Measurements from ENCODE around the gene UNKL.

UNKL gene

DNA sequence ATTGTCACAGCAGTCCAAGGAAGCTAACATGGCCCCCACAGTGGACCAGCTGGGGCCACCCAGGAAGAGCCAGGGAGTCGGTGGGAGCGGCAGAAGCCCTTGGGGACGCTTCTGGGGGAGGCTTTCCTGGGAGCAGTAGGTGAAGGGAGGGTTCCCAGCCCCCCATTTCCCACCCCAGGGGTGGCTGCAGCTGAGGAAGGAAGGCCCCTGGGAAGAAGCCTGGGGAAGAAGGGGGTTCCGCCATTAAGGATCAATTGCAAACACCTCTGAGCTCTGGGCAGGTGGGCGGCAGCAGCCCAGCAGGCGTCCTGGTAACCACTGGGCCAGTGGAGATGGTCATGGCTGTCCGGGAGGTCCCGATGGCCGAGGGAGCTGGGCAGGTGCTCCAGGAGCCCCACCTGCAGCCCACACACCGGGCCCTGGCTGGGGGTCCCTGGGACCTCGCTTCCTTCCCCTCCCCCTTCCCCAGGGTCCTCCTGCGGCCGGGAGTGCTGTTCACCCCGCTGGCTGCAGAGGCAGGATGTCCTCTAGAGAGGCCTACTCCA lies 15.8 kb upstream of the UNKL start:
- DNase-seq: no peak

DNA sequence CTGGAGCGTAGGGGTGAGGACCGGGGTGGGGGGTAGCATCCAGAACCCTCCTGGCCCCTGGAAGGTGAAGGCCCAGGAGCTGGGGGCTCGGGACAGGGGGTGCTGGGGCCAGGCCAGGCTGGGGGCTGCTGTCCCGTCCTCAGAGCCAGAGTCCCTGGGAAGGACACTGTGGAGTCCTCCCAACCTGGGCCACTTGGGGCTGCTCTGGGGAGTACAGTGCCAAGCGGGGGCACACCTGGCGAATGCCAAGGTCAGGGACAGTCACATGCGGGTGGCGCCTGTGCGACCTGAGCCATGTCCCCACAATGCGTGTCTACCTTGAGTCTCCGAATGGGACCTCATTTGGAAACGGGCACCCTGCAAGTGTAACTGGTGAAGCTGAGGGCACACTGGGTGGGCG lies 15.1 kb upstream of the UNKL start:
- DNase-seq: no peak

DNA sequence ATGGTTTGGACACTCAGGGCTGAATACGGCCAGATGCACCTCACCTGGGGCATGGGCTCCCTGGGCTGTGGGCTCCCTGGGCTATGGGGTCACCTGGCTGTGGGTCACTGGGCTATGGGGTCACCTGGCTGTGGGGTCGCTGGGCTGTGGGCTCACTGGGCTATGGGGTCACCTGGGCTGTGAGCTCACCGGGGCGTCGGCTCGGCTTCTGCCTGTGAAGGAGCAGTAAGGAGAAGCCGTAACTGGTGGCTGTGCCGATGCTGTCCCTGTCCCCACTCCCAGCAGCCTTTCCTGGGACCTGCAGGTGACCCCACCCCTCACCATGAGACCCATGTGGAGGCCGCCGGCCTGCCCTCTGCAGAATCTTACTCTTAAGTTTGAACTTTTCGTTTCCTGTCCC lies 14.5 kb upstream of the UNKL start:
- no peak for DNase-seq

DNA sequence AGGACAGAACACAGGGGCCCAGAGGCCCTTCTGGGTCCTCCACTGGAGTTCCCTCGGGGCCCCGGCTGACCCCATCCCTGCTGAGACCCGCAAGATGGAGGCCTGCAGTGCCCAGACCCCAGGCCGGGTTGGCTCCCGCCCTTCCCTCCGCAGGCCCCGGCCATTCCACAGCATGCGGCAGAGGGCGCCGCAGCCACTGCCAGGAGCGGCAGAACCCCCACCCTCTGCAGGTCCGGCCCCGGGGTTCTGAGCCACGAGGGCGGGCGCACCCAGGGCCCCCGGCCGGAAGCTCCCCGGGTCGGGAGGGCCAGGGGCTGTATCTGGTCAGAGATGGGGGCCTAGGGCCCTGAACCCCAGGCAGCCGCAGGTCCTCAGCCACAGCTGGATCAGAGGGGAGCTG lies 14.0 kb upstream of the UNKL start:
- peak; percentile 43 for DNase-seq

DNA sequence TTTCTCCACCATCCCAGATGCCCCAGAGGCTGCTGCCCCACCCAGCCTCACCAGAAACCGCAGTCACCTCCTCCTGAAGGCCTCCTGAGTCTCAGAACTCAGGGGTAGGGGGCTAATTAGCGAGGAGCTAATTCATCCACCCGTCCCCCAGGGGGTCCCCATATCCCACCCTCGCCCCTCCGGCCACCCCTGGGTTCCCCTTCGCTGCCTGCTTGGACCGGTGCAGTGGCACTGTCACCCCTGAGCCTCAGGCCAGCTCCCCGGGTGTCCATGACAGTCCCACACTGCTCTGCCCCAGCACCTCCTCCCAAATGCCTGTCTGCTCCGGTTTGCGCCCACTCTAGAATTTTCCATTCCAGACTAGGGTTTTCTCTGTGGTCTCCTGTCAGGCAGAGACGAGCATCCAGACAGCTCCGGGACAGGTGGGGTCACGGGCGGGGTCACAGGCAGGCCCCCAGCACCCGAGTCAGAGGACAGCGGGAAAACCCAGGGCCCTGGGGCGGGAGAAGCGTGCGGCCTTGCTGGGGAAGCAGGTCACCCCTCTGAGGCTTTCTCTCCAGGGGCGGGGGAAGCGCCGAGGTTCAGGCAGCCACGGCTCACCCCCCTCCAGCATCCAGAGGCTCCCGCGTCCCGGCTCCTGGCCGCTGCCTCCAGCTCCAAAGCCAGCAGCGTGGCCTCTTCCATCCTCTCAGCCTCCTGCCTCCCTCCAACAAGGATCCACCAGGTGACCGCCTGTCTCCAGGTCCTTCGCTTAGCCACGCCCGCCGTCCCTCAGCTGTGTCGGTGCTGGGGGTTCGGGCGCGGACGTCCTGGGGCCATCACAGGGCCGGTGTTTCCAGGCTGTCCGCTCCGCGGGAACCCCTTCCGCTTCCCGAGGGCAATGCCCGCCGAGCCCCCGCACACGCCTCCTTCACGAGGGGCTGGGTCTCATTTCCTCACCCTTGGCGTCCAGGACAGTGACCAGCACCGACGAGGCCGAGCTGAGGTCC lies 13.3 kb upstream of the UNKL start:
- no peak for DNase-seq

DNA sequence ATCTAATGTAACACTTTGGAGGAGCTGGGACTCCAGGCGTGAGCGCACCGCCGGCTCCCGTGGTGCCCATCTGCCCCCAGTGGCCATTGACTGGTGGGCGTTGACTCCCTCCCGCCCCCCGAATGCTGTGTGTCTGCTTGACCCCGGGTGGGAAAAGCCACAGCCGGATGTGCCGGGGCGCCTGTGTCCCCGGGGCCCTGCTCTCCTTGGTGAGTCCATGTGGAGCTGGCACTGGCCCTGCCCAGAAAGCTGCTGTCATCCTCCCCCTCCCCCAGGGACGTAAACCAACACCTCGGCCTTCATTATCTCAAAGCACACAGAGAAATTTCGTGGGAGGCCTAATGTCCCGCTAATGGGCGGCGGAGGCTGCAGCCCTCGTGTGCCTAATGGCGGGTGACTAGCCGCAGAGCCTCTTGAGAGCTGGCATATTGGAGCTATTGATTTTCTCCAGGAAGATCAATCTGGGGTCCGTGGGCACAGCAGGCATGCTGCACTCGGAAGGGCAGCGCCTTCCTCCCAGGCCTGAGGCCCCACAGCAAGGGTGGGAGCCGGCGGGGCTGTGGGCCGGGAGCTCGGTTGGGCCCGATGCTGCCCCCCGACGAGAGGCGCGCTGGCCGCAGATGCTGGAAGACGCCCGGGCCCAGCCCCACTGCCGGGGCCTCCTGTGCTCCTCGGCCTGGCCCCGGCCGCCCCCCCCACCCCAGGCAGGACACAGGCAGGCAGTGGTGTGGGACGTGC lies 12.4 kb upstream of the UNKL start:
- no peak for DNase-seq

DNA sequence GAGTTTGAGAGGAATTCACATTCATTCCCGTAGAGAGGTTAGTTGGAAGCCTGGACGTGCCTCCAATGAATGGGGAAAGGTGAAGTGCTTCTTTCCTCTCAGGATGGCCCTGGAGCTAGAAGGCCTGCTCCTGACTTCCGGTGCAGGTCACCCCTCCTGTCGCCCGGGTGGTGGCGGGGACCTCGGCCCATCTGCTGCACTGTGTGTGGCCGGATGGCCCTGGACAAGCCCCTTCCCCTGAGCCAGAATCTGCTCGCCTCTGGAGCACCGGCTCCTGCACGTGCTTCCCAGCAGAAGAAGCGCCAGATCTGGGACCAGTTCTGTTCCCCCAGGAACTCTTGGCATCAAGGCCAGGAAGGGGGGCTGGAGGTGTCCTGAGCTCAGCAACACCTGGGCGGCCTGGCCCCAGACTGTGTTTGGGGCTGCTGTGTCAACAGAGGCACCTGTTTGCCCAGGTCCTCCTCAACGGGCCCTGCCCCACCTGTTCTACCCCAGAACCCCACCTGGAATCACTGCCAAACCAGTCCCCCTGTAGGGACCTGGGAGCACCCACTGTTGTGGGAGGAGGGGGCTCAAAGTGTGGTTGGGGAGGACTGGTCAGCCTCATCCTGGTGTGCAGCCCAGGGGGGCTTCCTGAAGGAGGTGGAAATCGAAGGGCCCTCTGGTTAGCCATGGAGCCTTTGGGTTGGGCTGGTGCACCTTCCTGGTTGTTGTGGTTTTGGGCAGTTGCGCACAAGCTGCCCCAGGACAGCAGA lies 11.3 kb upstream of the UNKL start:
- no peak for DNase-seq

DNA sequence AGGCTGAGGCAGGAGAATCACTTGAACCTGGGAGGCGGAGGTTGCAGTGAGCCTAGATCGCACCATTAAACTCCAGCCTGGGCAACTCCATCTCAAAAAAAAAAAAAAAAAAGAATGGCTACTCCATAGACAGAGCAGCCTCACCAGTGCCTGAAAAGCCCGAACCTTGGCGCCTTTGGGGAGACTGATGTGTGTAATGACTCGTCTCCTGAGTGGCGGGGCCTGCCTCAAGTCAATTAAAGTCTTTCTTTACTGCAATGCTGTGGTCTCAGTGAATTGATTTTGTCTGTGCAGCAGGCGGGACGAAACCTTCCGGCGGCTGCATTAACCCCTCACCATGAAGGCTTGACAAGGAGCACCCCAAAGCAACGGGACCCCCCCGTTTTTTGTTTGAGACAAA lies 9.5 kb upstream of the UNKL start:
- no peak for DNase-seq

DNA sequence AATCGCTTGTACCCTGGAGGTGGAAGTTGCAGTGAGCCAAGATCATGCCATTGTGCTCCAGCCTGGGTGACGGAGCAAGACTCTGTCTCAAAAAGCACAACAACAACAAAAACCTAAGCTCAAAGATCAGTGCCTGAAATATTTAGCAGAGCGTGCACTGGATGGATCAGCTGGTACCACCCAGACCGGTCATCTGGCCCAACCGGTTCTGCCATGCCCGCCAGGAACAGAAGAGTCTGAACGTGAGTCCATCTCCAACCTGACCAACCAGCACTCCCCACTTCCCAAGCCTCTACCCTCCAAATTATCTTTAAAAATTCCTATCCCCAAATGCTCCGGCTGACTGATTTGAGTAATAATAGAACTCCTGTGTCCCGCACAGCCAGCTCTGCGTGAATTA lies 7.6 kb upstream of the UNKL start:
- no peak for DNase-seq

DNA sequence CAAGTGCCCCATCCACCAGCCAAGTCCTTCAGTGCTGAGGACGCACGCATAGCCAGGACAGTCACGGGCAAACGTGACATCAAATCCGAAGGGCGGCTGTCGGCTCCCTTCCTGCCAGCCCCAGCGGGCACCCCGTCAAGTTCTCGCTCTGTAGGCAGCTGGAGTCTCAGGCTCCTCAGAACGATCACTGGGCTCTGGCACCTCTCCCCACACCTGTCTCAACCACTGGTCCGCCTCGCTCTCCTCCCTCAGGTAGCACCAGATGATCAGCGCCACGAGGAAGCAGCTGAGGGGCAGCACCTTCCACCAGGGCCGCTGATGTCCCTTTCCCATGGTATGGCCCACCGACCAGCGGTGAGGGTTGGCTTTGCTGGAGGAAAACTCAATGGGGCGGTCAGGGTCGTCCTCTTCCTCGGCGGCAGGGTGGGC lies 5.6 kb upstream of the UNKL start:
- no peak for DNase-seq

DNA sequence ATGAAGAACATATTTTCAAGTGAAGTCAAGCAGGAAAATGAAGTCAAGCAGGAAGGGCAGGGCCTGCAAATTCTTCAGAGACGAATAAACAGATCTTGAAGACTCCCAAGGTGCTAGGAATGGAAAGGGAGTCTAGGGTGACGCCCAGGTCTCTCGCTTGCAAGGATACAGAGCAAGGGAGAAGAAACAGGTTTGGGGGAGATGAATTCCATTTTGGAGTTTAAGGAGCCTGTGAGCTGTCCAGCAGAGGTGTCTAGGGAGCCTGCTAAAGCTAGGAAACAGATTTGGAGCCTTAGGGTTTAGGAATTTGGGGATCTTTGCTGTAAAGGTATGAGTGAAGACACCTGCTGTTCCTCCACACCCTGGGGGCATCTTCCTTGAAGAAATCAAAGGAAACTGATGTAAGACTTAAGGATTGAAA lies 2.0 kb upstream of the UNKL start:
- no peak for DNase-seq

DNA sequence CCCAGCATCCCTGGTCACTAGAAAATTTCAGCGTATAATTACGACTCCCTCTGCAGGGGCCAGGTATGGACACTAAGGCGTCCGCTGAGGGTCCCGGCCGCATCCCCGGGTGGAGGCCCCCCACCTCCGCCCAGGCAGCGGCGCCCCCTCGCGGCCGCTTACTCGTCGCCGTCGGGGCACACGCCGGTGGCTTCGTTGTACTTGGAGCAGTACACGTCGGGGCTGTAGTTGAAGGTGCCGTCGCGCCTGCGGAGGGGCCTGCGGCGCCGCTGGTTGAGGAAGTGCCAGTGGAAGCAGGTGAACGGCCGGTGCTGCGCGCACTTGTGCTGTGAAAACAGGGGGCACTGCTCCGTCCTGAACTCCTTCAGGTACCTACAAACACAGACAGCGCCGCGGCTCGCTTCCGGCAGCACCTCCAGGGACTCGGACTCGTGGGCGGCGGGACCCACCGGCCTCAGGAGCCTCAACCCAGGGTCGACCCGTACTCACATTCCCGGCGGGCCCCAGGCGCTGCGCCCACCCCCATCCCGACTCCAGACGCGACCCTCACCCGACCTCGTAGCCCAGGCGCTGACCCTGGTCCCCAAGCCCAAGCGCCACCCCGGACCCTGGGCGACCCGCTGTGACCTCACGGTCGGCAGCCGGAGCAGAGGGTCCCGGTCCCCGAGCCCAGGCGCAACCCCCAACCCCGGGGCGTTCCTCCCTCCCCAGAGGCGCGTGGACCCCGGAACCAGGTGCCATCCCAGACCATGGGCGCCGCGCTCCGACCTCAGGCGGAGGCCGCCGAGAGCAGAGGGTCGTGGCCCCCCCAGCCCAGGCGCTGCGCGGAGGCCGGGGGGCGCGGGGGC lies 596 bp downstream of the UNKL start:
- no peak for DNase-seq

DNA sequence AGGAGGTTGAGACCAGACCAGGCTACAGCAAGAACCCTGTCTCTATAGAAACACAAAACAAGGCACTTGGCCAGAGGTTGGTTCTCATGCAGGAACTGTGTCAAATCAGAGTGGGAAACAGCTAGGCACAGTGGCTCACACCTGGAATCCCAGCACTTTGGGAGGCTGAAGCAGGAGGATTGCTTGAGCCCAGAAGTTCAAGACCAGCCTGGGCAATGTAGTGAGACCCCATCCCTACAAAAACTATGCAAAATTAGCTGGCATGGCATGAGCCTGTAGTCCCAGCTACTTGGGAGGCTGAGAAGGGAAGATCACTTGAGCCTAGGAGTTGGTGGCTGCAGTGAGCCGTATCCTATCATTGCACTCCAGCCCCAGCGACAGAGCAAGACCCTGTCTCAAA lies 1.7 kb downstream of the UNKL start:
- DNase-seq: no peak

DNA sequence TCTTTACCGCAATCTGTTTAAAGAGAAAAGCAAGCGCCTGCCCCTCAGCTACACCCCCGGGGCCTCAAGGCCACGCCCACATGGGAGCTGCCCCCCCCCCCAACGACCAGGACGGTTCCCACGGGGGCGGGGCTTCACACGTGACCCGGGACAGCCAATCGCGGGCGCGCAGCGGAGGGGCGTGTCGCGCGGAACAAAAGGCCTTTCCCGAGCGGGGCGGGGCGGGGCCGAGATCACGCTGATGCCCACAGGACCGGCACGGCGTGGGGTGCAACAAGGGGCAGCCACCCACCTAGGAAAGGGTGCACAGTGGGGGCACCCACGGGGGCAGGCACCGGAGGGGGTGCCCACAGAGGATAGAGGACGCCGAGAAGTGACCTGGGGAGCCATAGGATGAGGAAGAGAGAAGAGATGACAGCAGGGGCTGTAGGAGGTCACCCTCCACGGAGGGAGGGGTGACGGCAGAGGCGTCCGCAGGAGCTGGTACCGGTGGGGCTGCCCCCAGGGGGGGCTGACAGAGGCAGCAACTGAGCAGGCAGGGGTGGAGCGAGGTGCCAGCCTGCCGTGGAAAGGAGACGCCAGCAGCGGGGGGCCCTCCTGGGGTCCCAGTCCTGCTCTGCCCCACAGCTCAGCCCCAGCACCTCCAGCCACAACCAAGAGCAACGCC lies 6.2 kb downstream of the UNKL start:
- DNase-seq: peak; percentile 59

DNA sequence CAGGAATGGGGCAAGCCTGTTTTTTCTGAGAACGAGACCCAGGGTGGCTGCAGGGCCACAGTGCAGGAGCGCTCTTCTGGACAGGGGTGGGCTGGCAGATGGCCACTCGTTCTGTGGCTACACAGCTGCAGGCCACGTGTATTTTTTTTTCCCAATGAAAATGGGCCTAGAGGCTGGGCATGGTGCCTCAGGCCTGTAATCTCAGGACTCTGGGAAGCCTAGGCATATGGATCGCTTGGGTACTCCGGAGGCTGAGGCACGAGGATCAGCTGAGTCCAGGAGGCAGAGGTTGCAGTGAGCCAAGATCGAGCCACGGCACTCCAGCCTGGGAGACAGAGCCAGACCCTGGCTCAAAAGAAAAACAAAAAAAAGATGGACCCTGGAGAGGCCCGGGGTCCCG lies 6.8 kb downstream of the UNKL start:
- no peak for DNase-seq

DNA sequence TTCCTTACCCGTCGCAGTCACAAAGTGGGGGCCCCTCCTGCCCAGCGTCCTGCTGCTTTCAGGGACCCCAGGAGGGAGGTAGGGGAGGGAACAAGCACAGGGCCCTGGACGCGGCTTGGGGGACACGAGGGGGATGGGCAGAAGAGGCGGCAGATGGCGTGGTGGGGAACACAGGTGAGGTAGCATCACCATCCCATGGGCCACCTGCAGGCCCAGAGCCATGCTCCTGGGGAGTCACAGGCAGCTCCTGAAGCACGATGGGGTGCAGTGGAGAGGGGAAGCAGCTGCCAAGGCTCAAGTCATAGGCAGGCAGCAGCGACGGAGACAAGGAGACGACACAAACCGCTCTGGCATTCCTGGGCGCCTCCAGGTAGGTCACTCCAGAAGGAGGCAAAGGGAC lies 10.8 kb downstream of the UNKL start:
- no peak for DNase-seq

DNA sequence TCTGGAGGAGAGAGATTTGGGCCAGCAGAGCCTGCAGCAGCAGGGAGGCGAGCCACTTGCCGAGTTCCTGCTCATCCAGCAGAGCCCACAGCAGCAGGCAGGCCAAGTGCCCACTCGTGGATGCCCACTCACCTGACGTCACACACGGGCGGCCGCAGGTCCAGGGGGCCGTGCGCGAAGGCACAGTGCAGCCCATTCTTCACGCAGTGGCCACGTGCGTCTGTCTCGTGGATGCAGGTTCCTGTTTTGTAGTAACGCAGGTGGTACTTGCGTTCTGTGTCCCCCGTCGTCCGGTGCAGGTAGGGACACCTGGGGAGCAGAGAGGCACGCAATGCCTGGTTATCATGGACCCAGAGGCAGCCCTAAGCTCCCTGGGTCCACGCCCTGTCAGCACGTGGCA lies 11.5 kb downstream of the UNKL start:
- no peak for DNase-seq

DNA sequence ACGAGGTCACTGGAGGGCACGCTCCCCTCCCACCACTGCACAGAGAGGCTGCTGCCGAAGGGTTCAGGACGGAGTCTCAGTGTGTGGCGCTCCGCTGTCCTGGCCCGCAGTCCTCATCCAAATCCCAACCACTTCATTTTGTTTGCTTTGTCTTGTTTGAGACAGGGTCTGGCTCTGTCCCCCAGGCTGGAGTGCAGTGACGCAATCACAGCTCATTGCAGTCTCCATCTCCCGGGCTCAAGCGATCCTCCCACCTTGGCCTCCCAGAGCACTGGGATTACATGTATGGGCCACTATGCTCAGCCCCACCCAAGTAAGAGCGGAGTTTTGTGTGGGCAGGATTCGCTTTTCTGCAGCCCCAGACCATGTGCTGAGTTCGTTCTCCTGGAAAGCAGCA lies 12.7 kb downstream of the UNKL start:
- no peak for DNase-seq

DNA sequence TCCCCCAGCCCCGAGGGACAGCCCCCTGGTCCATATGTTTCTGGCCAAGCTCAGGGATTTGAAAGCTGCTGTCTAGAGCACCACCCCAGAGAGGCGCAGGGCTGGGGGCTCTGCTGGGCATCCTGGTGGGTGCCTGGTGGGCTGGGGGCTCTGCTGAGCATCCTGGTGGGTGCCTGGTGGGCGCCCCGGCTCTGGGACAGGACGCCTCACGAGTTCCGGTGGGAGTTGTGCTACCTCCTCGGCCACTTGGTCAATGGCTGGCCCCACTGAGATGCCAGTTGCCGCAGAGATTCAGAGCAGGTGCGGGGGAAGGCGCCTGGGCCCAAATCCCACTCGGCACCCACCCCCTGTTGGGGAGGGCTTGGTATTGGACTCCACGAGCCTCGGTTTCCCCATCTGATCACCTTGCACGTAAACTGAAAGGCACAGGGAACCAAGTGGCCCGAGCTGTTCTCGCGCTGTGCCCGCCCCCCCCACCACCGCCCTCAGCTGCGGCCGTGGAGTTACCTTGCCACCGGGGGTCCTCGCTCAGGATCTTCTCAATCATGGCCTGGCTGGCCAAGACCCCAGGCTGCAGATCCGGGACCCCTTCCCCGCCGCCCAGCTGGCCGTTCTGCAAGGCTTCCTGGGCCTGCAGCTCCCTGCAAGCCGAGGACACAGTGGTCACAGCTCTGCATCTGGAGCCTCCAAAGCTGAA lies 13.3 kb downstream of the UNKL start:
- DNase-seq: no peak

DNA sequence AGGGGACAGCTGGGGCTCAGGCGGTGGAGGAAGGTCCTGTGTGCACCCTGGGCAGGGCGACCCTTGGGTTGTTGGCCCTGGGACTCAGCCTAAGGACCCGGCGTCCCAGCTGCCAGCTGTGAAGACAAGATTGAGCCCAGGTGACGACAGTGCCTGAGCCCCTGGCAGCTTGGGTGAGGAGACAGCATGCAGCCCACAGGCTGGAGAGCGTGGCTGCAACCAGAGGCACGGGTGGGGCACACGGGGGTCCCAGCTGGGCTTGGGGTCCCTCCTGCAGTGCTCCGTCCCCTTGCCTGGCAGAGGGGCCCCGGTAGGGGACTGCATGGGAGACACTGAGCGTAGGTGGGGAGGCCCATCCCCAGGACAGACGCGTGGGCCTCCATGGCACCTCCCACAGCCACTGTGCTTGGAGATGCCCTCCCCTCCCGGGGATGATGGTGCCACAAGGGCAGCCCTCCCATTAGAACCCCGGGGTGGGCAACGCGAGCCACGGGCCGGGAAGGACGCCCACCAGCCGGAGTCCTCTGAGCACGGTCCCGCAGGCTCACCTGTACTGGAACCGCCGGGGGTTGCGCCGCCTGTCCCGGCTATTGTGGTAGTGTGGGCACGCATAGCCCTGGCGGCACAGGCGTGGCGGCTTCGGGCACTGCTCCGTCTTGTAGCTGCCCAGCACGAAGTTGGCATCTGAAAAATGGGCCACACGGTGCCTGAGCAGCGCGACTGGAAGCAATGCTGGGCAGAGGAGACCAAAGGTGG lies 15.5 kb downstream of the UNKL start:
- no peak for DNase-seq

Measured in KG1 (cell line).